Hepatocyte (in vitro differentiated cells): ENCODE results near the gene POGLUT3.

Experiments
- CTCF ChIP-seq: fragments of 200-600 bp; sonication (generic); IDR thresholded peaks from 2 replicates; pipeline ENCODE4 v1.5.1; 2016; ENCODE audit warnings: antibody characterized with exemption, mild to moderate bottlenecking; ENCODE audit not compliant: poor library complexity
- EZH2 ChIP-seq: fragments of 200-600 bp; sonication (generic); IDR thresholded peaks from 2 replicates; pipeline ENCODE4 v1.6.1; 2016; ENCODE audit warnings: antibody characterized with exemption, mild to moderate bottlenecking, borderline replicate concordance
- EZH2phosphoT487 ChIP-seq: fragments of 200-600 bp; sonication (generic); IDR thresholded peaks from one replicate; pipeline ENCODE4 v1.6.1; 2018; ENCODE audit warnings: antibody characterized with exemption, mild to moderate bottlenecking, low read depth, moderate library complexity; ENCODE audit not compliant: unreplicated experiment, severe bottlenecking

GRCh38 chr11:108527382-108527781, 29.2 kb upstream of the POGLUT3 start:
- TF ChIP-seq CTCF (no peak), EZH2phosphoT487 (no peak), EZH2 (no peak)
